ENCODE data around the gene DDX51.

The DDX51 gene

DNA sequence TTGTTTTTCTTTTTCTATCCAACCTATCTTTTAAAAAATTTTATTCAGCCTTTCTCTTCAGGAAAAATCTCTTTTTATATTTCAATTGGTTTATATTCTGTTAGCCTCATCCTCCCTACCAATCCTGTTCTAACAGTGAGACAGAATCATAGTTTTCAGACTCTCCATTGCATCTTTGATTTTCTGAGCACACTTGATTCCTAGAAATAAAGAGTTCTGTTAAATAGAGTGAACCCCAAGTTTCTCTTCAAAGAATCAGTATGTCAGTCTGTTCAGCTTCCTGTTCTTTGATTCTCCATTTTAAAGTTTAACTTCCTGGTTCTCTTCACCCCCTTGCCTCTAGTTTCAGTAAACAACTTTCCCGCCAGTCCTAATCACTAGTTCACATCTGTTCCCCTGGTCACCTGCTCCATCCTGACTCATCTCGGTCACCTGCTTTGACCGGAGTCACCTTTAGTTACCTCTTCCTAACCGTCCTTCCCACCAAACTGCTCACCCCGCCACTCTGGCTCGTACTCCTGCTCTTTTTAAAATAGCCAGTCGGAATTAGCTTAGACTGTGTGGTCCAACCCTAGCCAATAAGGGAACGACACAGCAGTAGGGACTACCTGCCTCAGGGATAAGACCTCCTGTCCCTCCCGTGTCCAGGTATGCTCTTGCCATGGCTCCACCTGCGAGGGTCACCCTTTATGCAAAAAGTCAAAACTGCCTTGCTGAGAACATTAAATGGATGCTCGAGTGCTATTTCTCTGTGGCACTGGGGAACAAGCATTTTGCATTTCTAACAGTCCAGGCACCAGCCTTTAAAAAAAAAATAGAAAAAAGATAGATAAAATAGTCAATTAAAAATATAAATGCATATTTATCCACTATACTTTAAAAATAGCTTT is 48.4 kb downstream of the DDX51 start:
- TF ChIP-seq, protein P1, sequence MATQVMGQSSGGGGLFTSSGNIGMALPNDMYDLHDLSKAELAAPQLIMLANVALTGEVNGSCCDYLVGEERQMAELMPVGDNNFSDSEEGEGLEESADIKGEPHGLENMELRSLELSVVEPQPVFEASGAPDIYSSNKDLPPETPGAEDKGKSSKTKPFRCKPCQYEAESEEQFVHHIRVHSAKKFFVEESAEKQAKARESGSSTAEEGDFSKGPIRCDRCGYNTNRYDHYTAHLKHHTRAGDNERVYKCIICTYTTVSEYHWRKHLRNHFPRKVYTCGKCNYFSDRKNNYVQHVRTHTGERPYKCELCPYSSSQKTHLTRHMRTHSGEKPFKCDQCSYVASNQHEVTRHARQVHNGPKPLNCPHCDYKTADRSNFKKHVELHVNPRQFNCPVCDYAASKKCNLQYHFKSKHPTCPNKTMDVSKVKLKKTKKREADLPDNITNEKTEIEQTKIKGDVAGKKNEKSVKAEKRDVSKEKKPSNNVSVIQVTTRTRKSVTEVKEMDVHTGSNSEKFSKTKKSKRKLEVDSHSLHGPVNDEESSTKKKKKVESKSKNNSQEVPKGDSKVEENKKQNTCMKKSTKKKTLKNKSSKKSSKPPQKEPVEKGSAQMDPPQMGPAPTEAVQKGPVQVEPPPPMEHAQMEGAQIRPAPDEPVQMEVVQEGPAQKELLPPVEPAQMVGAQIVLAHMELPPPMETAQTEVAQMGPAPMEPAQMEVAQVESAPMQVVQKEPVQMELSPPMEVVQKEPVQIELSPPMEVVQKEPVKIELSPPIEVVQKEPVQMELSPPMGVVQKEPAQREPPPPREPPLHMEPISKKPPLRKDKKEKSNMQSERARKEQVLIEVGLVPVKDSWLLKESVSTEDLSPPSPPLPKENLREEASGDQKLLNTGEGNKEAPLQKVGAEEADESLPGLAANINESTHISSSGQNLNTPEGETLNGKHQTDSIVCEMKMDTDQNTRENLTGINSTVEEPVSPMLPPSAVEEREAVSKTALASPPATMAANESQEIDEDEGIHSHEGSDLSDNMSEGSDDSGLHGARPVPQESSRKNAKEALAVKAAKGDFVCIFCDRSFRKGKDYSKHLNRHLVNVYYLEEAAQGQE (IDR thresholded peaks at IDR 0.05; ENCODE audit: insufficient read depth in 1 of 2, low read depth in 2 of 2, low read length in 2 of 2): no peak
- no peak for TF ChIP-seq POLR2AphosphoS5 (IDR thresholded peaks at IDR 0.05; ENCODE audit: low read depth, low read length)
- TF ChIP-seq SIN3A (IDR thresholded peaks at IDR 0.05; ENCODE audit: borderline replicate concordance, insufficient read depth, low read length): no peak
- TF ChIP-seq FOXP2 (optimal IDR thresholded peaks at IDR 0.05; ENCODE audit: borderline replicate concordance, extremely low read depth, extremely low read length, insufficient read depth): no peak
- TF ChIP-seq TAF1 (IDR thresholded peaks at IDR 0.05; ENCODE audit: borderline replicate concordance, insufficient read depth, low read length): no peak

- TF ChIP-seq TAF1 (IDR thresholded peaks at IDR 0.05; ENCODE audit: borderline replicate concordance, insufficient read depth, low read length) (no peak), POLR2AphosphoS5 (IDR thresholded peaks at IDR 0.05; ENCODE audit: low read depth, low read length) (no peak), FOXP2 (optimal IDR thresholded peaks at IDR 0.05; ENCODE audit: borderline replicate concordance, extremely low read depth, extremely low read length, insufficient read depth) (no peak)
Observed at GRCh38 chr12:132094269-132094891, 49.7 kb downstream of the DDX51 start.

DNA sequence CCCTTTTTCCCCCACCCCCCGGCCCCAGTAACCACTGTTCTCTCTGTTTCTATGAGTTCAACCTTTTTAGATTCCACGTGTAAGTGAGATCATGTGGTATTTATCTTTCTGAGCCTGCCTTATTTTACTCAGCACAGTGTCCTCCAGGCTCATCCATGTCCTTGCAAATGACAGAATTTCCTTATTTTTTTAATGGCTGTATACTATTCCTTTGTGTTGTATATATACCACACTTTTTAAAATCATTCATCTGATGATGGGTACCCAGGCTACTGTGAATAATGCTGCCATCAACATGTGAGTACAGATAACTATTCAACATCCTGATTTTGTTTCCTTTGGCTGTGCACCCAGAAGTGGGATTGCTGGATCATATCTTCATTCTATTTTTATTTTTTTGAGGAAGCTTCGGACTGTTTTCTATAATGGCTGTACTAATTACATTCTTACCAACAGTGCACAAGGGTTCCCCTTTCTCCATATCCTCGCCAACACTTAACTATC is 54.7 kb downstream of the DDX51 start:
- TF ChIP-seq POLR2AphosphoS5 (IDR thresholded peaks at IDR 0.05; ENCODE audit: low read depth, low read length) (no peak), SIN3A (IDR thresholded peaks at IDR 0.05; ENCODE audit: borderline replicate concordance, insufficient read depth, low read length) (no peak), TAF1 (IDR thresholded peaks at IDR 0.05; ENCODE audit: borderline replicate concordance, insufficient read depth, low read length) (no peak), FOXP2 (optimal IDR thresholded peaks at IDR 0.05; ENCODE audit: borderline replicate concordance, extremely low read depth, extremely low read length, insufficient read depth) (no peak)
- TF ChIP-seq, protein P1 (IDR thresholded peaks at IDR 0.05; ENCODE audit: insufficient read depth in 1 of 2, low read depth in 2 of 2, low read length in 2 of 2): no peak

Data from PFSK-1 (cell line).